Measurements from ENCODE around the gene MERTK. TPM values are rescaled to one million over a fixed set of nuclear protein-coding genes. Genes with fewer than 3 reads are reported as not detected.

MERTK gene
- total and polyA plus RNA-seq, 2 of the 13 experiments (the other 11 are each of a cell fraction or from before 2014, with no cell fraction given) = 37.3 to 44.7 TPM

- peak; percentile 68; the same call in 1 of the 2 replicates for TF ChIP-seq ZNF770 (CRISPR knock-in tag; IDR thresholded peaks at IDR 0.05)
- TF ChIP-seq POLR2AphosphoS2 (IDR thresholded peaks at IDR 0.05; ENCODE audit: low read depth, low read length) = no peak
- TF ChIP-seq, protein P1, sequence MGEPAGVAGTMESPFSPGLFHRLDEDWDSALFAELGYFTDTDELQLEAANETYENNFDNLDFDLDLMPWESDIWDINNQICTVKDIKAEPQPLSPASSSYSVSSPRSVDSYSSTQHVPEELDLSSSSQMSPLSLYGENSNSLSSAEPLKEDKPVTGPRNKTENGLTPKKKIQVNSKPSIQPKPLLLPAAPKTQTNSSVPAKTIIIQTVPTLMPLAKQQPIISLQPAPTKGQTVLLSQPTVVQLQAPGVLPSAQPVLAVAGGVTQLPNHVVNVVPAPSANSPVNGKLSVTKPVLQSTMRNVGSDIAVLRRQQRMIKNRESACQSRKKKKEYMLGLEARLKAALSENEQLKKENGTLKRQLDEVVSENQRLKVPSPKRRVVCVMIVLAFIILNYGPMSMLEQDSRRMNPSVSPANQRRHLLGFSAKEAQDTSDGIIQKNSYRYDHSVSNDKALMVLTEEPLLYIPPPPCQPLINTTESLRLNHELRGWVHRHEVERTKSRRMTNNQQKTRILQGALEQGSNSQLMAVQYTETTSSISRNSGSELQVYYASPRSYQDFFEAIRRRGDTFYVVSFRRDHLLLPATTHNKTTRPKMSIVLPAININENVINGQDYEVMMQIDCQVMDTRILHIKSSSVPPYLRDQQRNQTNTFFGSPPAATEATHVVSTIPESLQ (CRISPR knock-in tag; conservative IDR thresholded peaks at IDR 0.05) = no peak
- TF ChIP-seq ZC3H4 (CRISPR knock-in tag; IDR thresholded peaks at IDR 0.05; ENCODE audit: borderline replicate concordance) = peak; percentile 54; the same call in 1 of the 2 replicates
- TF ChIP-seq, protein P2, sequence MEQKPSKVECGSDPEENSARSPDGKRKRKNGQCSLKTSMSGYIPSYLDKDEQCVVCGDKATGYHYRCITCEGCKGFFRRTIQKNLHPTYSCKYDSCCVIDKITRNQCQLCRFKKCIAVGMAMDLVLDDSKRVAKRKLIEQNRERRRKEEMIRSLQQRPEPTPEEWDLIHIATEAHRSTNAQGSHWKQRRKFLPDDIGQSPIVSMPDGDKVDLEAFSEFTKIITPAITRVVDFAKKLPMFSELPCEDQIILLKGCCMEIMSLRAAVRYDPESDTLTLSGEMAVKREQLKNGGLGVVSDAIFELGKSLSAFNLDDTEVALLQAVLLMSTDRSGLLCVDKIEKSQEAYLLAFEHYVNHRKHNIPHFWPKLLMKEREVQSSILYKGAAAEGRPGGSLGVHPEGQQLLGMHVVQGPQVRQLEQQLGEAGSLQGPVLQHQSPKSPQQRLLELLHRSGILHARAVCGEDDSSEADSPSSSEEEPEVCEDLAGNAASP (CRISPR knock-in tag; IDR thresholded peaks at IDR 0.05; ENCODE audit: borderline replicate concordance) = peak; percentile 24; the same call in 1 of the 2 replicates
- TF ChIP-seq ZNF597 (CRISPR knock-in tag; IDR thresholded peaks at IDR 0.05) = no peak
- TF ChIP-seq NCOR1 (IDR thresholded peaks at IDR 0.05; ENCODE audit: borderline replicate concordance, low read length) = no peak; the same call in 1 of the 2 replicates
- TF ChIP-seq NR1H2 (CRISPR knock-in tag; IDR thresholded peaks at IDR 0.05; ENCODE audit: borderline replicate concordance, low read depth) = no peak; the same call in 1 of the 2 replicates
- TF ChIP-seq MED8 (CRISPR knock-in tag; IDR thresholded peaks at IDR 0.05; ENCODE audit: insufficient replicate concordance) = peak; percentile 94
- peak; percentile 15; the same call in 1 of the 2 replicates for TF ChIP-seq ZNF280B (CRISPR knock-in tag; IDR thresholded peaks at IDR 0.05; ENCODE audit: borderline replicate concordance)
- no peak for TF ChIP-seq SP1 (IDR thresholded peaks at IDR 0.05)
- TF ChIP-seq SP1 (CRISPR knock-in tag; IDR thresholded peaks at IDR 0.05) = peak; percentile 71
- TF ChIP-seq ZNF296 (CRISPR knock-in tag; conservative IDR thresholded peaks at IDR 0.05) = peak; percentile 47; the same call in 1 of the 2 replicates
Measured at GRCh38 chr2:111883661-111884591, 14.5 kb upstream of the MERTK start, which contains the start of gene ANAPC1 (continued).
